ENCODE data around the gene DOCK1.
A peak's percentile ranks its signal among the peaks of the same experiment; 100 is the strongest.
"Not testable (repeated sequence)": the region's sequence is repeated elsewhere in the genome, so short reads cannot be mapped to it uniquely, and the experiment has no call there.

The DOCK1 gene

DNA sequence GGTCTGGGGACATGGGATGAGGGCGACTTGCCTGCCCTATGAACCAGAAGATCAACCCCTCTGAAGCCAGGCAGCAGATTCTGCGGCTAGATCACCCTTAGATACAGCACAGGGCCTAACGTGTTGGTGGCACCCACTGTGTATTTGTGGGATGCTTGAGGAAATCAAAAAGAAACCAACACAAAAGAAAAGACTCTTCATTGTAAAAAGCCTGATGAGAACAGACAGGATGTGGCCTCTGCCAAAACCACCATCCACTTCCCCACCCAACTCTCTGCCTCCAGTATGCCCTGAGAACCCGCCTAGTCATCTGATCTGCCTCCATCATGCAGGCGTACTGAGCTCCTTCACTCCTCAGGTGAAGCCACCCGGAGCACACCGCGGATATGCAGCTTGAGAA, 388.4 kb downstream of the DOCK1 start:
- peak; percentile 48 to 53 for DNase-seq

DNA sequence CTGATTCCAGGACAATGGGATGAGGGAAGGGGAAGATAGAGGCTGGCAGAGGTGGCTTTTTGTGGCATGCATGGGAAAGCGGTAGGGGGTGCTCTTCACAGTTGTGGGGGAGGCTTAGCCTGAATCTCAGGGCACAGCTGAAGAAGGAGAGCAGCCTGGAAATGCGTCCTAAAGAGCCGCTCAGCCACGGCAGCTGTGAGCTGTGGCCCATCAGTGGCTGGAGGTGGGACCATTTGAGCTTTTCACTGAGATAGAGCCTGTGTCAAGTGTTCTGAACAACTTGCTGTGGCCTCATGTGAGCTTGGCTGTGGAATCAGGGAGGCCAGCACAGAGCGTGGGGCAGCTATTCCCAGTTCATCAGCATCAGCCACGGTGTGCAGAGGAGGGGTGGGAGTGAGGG, 391.5 kb downstream of the DOCK1 start:
- no peak for DNase-seq

DNA sequence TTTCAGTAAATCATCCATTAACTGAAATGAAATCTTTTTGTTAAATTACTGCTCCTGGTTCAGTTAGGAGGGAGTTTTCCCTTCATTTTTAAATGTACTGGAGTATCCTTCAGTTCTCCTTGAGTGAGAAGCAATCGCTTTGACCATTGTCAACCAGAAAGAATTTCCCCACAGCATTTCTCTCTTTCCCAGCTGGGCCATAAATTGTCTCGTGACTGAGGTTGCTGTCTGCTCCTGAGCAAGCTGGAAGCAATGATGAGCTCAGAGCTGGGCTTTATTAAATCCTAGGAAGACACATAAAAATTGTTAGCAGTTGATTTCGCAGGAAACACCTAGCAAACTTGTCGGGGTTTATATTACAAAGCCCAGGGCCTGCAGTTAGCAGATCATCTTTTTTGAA, 393.2 kb downstream of the DOCK1 start:
- no peak for DNase-seq

DNA sequence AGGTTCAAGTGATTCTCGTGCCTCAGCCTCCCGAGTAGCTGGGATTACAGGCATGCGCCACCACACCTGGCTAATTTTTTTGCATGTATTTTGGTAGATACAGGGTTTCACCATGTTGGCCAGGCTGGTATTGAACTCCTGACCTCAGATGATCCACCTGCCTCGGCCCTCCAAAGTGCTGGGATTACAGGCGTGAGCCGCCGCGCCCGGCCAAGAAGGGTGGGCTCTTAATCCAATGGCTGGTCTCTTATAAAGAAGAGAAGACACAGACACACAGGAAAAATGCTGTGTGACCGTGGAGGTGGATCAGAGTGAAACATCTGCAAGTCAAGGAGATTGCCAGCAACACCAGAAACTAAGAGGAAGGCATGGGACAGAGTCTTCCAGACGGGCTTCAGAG, 394.0 kb downstream of the DOCK1 start:
- not testable (repeated sequence) for DNase-seq

DNA sequence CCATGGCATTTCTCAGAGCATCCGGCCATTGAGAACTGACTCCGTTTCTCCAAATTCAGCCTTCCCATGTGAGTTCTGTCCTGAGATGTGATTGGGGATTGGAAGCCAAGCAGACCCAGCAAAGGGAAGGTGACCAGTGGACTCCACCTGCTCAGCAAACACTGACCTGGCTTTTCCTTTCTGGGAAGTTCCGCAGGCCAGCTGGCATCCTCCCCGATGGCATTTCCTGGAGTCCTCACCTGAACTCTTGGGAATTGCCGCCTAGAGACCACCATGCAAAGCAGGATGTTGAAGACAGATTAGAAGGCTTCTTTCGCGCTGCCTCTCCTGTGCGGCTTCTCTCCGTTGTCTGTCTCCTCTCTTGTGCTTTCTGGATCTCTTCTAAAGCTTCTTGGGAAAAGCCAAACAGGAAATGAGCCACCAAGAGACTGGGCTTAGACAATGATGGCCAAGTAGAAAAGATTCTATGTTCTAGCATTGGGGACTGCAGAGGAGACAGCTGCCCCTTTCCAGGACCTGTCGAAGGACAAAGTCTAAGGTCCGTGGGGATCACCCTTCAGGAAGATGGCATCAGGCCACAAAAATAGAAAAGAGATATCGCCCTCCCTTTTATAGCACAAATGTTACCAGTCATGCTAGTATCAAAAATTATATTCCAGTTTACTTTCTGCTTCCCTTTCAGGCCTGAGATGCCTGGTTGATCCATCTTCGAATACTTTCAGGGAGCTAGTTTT, 394.9 kb downstream of the DOCK1 start:
- DNase-seq: no peak

DNA sequence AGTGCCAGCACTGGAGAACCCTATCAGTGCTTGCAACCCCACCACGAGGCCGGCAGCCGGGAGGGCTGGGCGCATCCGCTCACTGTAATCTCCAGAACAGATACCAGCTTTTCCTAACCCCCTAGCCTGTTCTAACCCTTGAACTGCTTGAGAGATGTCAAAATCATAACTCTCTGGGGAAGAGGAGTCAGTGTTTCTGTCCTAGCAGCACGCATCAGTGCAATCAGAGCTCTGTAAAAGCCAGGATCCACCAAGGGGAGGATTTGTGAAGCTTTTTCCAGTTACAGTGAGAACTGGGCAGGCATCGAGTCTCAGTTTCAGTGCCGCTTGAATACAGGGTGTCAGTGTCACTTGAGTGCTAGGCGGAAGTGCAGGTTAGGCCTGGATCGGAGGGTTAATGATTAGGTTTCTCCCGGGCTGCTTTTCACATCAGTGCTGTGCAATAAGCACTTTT, 395.7 kb downstream of the DOCK1 start:
- DNase-seq: no peak

DNA sequence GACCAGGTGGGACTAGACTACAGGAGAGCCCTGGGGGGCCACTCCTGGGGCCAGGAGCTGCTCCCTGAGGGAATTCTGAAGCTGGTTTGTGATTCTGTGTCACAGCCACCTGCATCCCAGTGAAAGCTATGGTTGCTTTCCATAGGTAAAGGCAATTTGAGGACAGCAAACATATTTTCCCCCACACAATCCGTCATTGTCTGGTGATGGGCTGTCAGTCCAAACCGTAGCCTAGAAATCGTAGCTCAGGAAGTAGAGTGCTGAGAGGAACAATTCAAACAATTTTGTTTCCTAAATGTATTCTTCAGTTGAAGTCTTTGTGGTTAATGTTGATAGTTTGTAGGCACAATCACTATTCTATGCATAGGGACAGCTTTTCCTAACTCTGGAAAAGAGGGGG, 397.1 kb downstream of the DOCK1 start:
- DNase-seq: no peak

DNA sequence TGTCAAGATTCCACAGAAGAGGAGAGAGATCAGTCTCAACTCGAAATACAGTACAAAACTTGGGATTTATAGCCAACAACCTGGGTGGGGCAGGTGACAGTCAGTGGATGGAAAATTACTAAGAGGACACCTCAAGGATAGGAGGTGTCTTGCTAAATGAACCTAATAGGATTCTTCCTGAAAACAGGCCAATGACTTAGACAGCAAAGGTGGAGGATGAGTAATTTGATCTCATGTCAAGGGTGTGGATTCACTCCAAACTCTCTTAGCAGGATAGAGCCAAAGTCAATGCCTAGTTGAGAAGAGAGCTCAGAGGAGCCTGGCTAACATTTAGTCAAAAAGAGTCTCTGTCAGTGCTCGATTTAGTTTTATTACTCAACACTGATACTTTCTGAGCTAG, 397.9 kb downstream of the DOCK1 start:
- DNase-seq: no peak

DNA sequence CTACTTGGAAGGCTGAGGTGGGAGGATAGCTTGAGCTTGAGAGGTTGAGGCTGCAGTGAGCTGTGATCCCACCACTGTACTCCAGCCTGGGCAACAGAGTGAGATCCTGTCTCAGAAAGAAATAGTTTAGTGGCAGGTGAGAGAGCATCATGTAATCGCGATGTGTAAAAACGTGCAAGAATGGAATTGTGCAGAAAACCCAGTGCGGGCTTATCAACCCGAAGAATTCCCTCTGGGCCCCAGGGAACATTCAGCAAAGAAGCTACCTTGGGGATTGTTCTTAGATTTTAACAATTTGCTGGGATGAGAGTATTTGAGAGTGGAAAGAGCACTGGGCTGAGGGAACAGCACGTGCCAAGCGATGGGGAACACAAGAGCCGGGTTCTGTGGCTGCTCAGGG, 398.5 kb downstream of the DOCK1 start:
- DNase-seq: no peak

DNA sequence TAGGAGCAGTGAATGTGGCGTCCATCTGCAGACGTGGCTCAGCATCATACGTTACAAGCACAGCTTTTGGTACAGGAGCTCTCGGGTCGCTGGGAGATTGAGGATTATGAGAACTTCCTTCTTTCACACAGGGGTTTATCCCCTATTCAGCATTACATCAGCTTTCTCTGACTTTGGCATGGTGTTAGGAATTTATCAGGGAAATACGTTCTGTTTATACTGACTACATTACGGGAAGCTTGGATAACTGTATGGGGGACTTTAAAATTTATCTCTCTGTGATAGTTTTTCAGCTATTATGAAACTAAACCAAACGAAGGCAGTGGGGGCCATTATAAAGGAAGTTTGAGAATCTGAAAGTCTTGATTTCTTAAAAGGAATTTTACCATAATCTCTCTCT, 401.3 kb downstream of the DOCK1 start:
- DNase-seq: no peak

DNA sequence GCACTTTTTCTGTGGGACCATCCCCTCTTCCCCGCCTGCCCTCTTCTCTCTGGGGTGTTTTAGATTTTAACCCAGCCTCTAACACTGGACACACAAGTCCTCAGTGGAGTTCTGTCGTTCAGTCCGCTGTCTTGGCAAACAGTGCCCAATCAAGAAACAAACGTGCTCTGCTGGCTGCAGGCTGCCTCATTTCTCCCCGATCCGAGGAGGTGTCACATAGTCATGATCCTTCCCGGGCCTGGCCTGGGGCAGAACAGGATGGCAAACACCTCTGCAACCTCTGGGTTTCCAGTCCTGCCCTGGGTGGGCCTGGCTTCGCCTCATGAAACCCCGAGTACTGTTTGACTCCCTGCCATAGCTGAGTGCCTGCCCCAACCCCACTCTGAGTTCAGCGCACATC, 402.1 kb downstream of the DOCK1 start:
- no peak for DNase-seq

DNA sequence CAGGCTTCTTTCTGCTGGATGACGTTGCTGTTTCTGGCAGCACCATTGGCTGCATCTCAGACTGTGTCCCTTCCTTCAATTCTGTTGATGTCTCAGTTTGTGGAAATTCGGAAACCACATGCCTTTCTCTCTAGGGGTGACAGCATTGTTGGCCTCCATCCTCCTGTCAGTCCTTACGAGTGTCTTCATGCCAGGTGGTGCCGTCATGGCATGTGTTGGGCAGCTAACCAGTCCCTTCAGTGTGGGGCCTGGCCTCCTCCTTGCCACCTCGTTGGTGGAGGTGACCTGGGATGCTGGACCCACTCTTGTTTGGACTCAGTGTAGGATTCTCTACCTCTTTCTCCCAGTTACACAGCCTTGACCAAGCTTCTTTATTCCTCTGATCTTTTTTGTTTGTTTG, 402.8 kb downstream of the DOCK1 start:
- DNase-seq: no peak

DNA sequence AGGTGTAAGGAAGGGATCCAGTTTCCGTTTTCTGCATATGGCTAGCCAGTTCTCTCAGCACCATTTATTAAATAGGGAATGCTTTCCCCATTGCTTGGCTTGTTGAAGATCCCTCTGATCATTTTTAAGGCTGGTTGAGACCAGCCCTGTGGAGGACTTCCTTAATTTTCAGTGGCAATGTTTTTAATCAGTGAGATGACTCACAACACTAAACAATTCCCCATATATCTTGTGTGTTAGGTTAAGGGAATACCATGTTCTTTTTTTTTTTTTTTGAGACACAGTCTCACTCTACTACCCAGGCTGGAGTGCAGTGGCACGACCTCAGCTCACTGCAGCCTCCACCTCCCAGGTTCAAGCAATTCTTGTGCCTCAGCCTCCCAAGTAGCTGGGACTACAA, 404.4 kb downstream of the DOCK1 start:
- DNase-seq: not testable (repeated sequence)

DNA sequence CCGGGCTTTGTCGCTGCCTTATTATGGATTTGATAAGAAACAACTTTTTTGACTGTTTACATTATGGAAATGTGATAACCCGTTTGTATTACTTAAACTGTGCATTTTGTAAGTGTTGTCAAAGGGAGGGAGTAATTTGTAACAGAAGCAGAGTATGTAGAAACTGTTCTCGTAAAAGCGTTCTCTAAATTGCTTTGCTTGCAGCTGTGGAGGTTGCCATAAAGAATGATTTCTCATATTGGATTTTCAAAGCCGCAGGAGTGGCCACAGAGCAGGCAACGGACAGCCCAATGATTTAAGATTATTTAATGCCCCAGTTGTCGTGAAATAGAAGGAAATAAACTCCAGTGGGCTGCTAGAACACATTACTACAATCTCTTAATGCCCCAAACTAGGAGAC, 405.2 kb downstream of the DOCK1 start:
- DNase-seq: no peak

DNA sequence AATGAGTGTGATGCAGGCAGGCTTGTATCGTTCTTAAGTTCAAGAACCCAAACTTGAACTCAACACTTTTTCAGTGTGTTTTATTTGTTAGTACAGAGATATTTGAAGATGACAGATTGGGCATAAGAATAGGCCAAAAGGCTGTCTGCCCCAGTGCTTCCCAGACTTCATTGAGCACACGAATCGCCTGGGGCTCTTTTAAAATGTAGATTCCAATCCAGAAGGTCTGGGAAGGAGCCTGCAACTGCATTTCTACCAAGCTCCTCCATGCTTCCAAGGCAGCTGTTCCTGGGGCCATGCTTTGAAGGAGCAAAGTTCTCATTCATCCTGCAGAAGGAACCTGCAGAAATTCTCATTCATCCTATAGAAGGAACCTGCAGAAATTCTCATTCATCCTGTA, 405.7 kb downstream of the DOCK1 start:
- DNase-seq: no peak

DNA sequence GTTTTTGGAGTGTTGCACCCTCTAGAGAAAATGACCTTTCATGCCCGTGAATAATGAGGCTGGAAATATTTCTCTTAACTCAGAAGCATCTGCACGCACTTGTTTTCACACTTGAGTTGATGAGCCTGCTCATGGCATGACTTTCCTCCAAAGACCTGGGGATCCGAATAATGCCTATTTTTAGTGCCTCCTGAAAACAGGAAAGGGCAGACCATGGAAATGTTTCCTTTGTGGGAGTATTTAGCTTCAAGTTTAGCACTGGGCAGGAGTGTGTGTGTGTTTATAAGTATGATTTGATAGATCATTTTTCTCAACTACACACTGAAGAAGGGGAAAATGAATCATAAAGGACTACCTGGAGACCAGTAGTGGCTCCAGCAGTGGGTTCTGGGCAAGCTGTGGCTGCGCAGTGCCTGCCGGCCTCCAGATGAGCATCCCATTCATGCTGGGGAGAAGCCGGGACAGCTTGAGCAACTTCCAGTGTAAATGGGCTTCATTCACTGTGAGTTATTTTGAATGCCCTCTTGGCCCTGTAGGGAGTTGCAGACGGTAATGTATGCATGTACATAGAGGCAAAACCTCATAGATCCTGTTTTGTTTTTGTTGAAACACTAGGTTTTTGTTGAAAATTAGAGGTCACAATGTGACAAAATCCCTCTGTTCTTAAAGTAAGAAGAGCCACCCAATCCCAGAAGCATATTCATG, 408.9 kb downstream of the DOCK1 start:
- no peak for DNase-seq

DNA sequence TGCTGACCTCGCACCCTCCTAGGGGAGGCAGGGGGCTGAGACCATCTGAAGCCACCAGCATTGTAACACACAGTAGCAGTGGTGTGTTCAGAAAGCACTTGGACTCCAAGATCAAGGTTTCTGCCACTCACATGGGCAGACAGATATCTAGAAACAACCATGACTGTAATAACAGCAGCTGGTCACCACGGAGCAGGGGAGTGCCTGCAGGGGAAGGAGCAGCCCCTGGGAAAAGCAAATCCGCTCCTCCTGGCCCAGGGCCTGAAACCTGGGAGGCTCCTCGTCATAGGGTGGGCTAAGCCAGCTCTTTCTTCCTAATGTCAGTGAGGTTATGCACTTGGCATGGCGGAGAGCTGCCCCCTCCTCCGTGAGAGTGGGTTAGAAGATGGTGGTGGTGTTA, 409.6 kb downstream of the DOCK1 start:
- DNase-seq: no peak

DNA sequence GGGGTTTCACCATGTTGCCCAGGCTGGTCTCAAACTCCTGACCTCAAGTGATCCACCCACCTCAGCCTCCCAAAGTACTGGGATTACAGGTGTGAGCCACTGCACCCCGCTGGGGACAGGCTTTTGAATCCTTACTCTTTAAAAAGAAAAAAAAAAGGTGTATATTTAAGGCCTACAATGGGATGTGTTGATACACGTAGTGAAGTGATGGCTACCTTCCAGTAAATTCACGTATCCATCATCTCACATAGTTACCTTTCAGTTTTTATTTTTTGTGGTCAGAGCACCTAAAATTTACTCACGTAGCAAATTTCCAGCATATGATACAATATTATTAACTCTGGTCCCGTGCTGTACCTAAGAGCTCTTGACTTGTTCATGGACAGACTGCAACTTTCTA, 410.7 kb downstream of the DOCK1 start:
- DNase-seq: no peak

DNA sequence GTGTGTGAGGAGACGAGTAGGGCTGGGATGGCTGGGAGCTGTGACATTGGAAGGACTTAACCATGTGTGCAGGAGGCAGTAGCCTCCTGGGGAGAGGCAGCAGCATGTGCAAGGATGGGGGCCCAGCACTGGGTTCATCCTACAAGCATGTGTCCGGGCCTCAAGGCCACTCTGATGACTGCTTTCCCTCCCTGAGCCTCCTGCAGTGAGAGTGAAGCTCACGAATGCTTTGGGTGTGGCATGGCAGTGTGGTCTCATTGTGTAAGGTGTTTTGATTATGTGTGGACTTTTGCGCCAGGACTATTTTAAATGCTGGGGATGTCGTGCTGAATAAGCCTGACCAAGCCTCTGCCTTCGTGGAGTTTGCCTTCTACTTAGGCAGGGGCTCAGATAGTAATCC, 413.2 kb downstream of the DOCK1 start:
- no peak for DNase-seq

DNA sequence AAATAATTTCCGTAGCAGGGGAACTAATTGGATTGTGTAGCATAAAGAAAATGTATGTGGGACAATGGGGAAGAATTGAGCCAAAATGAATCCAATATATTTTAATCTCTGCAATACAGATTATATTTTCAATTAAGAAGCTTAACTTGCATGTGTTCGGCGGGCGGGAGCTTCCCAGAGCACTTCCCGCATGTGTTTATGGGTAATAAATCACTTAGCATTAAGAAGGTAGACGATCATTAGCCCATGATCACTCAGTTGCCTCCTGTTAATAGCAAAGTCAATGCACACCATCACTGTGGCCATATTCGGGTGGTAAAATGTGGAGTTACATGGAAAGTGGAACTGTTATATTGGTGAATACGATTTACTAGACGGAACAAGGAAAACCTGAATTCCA, 414.0 kb downstream of the DOCK1 start:
- no peak for DNase-seq

DNA sequence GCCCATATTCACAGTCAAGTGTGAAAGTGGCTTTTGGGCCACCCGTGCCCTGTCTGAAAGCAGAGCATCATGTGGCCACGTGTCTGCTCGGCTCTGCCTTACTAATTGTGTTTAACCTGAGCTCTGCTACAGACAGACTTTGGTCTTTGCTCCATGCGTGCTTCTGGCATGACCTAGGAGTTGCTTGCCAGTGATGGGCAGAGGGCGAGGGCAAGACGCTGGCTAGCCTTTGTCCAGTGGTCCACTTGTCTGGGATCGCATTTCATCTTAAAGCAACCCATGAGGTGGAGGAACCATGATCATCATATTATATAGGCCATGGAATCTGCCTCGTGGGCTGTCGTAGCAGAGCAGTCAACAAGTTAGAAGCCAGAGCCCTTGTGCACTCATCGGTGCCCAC, 414.5 kb downstream of the DOCK1 start:
- no peak for DNase-seq

DNA sequence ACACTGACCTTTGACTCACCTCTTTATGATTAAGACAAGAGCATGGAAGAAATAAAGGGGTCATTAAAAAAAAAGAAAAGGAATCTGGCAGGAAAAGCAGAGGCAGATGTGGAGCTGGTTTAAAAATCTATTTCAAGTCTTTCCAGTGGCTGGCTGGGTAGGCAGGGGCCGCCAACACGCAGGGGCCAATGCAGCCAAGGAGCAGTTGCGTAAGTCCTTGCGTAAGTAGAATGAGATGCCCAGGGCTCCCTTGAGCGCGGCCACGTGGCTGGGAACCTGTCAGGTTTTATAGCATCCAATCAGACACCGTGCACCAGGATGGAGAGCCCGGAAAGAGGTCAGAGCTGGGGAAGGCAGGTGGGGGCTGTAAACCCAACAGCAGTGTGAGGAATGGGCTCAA, 414.9 kb downstream of the DOCK1 start:
- no peak for DNase-seq

DNA sequence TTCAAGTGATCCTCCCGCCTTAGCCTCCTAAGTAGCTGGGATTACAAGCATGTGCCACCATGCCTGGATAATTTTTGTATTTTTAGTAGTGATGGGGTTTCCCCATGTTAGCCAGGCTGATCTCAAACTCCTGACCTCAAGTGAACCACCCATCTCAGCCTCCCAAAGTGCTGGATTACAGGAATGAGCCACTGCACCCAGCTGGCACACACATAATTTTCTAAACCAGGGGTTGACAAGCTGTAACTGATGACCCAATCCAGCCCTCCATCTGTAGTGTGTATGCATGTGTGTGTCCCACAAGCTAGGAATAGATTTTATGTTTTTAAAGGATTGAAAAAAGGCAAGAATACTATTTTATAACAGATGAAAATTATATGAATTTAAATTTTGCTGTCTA, 417.1 kb downstream of the DOCK1 start:
- DNase-seq: no peak

DNA sequence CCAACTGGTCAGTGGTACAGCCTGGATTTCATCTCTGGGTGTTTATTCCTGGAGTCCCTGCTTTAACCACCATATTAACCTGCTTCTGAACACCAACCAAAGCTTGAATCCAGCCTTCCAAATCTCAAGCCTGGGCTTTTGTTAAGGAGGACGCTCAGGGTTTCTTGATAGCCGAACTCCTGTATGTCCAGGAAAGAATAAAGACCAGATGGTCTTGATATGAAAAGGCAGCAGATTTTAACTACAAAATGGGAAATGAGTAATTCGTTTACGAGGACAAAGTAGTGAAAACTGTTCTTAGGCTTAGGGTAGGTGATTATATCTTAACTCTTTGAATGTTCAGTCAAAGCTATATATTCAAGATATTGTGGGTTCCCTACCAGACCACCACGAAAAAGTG, 420.3 kb downstream of the DOCK1 start:
- DNase-seq: no peak

DNA sequence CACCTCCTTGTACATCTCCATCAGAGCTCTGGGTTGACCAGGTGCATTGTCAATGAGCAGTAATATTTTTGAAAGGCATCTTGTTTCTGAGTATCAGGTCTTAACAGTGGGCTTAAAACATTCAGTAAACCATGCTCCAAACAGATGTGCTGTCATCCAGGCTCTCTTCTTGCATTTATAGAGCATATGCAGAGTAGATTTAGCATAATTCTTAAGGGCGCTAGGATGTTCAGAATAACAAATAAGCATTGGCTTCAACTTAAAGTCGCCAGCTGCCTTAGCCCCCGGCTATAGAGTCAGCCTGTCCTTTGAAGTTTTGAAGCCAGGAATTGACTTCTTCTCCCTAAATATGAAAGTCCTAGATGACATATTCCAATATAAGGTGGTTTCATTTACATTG, 421.7 kb downstream of the DOCK1 start:
- no peak for DNase-seq

All from CD4-positive, alpha-beta T cell treated with Interleukin-4 for 1 hour (primary cell).